ENCODE results near the gene DRC1.
A peak's percentile ranks its signal among the peaks of the same experiment; 100 is the strongest.

The DRC1 gene

GRCh38 chr2:26487192-26487591, 85.5 kb downstream of the DRC1 start:
- FAIRE-seq: no peak
- no peak for DNase-seq (ENCODE audit: insufficient read length, low spot score)
- no peak for TF ChIP-seq POLR2A (IDR thresholded peaks at IDR 0.05; ENCODE audit: low read depth, low read length)

DNA sequence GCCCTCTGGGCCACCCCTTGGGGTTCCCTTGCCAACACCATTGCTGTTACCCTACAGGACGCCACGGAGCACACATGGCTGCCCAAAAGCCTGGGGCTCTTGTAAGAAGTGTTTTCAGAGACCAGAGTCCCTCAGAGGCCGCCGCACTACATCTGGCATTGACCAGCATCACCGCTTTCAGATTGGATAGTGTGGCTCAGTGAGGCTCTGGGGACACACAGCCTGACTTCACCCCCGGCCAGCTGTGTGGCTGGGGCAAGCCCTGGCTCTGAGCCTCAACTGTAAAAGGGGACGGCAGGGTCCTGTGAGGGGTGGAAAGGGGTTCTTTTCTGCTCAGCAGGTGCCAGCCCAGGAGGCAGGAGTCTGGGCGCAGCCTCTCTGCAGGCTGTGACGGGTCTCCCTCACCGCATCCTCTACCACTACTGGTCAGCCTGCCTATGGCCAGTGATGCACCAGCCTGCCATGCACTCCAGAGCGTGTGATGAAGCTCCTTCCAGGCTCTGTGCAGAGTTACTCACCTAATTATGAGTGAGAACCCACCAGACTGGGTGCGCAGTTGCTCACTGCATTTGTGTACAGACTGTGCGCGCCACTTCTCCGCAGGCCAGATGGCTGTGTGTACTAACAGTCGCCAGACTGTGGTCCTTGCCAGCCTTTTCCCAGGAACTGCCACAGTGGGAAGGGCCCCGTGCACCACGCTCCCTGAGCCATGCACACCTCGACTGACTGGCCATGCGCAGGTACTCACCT, 86.9 kb downstream of the DRC1 start:
- TF ChIP-seq POLR2A (IDR thresholded peaks at IDR 0.05; ENCODE audit: low read depth, low read length): no peak
- no peak for DNase-seq (ENCODE audit: insufficient read length, low spot score)
- FAIRE-seq: no peak

DNA sequence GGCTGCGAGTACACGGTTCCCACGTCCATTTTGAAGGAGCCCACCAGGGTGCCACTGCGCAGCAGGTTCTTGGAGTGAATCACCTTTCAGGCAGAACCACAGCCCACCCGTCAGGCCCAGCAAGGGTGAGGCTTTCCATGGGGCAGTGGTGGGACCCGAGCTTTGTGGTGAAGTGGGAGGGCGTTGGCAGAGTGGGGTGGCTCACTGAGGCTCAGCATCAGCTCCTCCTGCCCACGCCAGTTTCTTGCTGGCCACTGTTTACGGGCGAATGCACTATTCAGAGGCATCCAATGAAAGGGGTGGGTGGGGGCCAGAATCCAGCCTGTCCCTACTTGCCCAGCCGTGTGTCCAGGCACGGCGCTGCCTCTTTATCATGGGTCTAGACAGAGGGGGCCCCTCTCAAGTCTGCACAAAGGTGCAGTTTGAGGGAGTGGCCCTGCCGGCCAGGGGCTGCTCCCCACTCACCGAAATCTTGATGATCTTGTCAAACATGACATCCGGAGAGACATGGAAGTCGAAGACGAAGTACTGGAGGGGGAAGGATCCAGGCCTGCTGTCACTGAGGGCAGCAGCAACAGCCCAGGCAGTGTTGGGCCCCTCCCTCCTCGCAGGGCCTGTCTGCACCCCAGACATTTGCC, 87.6 kb downstream of the DRC1 start:
- FAIRE-seq (no peak), DNase-seq (ENCODE audit: insufficient read length, low spot score) (no peak)
- no peak for TF ChIP-seq POLR2A (IDR thresholded peaks at IDR 0.05; ENCODE audit: low read depth, low read length)

- no peak for FAIRE-seq
- no peak for DNase-seq (ENCODE audit: insufficient read length, low spot score)
- no peak for TF ChIP-seq POLR2A (IDR thresholded peaks at IDR 0.05; ENCODE audit: low read depth, low read length)
Measured at GRCh38 chr2:26491563-26492167, 89.9 kb downstream of the DRC1 start.

- DNase-seq (ENCODE audit: insufficient read length, low spot score) (no peak), FAIRE-seq (no peak)
- no peak for TF ChIP-seq POLR2A (IDR thresholded peaks at IDR 0.05; ENCODE audit: low read depth, low read length)
Measured at GRCh38 chr2:26492749-26493515, 91.2 kb downstream of the DRC1 start.

DNA sequence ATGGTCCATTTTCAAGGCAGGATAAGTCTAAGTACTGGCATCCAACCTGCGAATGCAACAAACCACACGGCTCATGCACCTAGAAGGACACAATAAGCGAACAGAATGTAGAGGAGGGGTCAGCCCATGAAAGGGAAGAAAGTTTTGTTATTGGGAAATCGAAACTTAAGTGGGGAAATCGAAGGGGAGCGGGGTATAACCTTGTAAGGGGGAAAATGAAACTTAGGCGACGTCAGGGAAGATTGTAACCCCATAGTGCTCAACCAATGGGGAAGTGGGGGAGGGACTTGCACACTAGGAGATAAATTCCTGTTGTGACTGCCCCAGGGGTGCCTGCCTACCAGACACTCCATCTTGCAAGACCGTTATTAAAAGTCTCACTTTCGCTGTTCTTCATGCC, 91.8 kb downstream of the DRC1 start:
- no peak for FAIRE-seq
- no peak for TF ChIP-seq POLR2A (IDR thresholded peaks at IDR 0.05; ENCODE audit: low read depth, low read length)
- no peak for DNase-seq (ENCODE audit: insufficient read length, low spot score)

- no peak for TF ChIP-seq POLR2A (IDR thresholded peaks at IDR 0.05; ENCODE audit: low read depth, low read length)
- DNase-seq (ENCODE audit: insufficient read length, low spot score) (no peak), FAIRE-seq (no peak)
Measured at GRCh38 chr2:26494199-26494598, 92.5 kb downstream of the DRC1 start.

DNA sequence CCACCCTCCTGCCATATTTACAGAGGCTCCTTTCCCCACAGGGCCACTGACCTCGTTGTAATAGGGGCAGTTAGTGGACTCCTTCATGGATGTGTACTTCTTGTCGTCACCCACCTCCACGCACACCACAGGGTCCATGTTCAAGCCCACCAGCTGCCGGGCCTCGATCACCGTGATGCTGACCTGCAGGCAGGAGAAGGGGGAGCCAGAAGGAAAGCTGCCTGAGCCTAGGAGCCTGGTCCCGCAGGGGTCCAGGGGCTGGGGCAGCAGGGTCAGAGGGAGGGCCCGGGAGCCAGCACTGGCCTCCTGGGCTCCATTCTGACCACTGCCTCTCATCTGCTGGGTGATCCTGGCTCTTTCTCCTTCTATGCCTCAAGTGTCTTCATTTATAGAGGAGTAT, 93.2 kb downstream of the DRC1 start:
- no peak for FAIRE-seq
- TF ChIP-seq POLR2A (IDR thresholded peaks at IDR 0.05; ENCODE audit: low read depth, low read length): no peak

DNA sequence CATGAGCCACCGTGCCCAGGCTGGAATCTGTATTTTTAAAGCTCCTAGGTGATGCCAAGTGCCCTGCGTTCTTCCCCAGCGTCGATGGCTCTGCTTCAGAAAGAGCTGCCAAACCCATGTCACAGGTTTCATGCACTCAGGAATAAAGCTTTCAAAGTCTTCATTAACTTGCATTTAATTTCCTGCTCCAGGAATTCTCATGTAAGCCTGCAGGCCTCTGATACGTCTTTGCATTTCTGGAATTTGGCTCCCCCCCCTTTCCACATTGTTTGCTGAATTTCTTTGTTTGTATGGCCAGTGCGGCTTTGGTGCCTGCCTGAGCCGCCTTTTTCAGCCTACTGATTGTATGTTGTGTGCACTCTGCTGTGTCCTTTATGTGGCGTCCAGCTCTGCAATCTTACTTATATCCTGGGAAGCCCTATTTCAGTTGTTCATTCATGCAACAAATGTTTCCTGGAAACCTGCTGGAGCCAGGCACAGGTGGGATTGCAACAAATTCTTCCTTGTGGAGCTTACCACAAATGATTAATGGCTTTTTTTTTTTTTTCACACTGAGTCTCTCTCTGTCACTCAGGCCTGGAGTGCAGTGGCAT, 94.1 kb downstream of the DRC1 start:
- DNase-seq (ENCODE audit: insufficient read length, low spot score) (no peak), FAIRE-seq (no peak)
- TF ChIP-seq POLR2A (IDR thresholded peaks at IDR 0.05; ENCODE audit: low read depth, low read length): no peak

More for the DNA sequence above, 93.2 kb downstream of the DRC1 start:
- DNase-seq (ENCODE audit: insufficient read length, low spot score): no peak

DNA sequence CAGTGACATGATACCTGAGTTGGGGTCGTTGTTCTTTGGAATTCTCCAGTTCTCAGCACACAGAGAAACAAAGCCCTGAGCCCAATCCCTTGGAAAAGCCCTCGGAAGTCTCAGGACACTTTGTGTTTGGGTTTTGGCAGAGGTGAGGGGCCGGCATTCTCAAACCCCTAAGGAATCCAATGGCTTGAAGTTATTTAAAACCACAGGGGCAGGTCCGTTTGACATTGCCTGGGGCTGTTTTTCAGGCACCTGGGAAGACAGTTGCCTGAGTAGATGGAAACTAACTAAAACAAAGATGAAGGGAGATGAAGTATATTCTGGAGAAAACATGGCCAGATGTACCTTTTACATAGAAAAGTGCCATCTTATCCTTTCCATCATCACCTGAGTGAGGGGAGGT, 98.7 kb downstream of the DRC1 start:
- FAIRE-seq: no peak
- TF ChIP-seq POLR2A (IDR thresholded peaks at IDR 0.05; ENCODE audit: low read depth, low read length): no peak

DNA sequence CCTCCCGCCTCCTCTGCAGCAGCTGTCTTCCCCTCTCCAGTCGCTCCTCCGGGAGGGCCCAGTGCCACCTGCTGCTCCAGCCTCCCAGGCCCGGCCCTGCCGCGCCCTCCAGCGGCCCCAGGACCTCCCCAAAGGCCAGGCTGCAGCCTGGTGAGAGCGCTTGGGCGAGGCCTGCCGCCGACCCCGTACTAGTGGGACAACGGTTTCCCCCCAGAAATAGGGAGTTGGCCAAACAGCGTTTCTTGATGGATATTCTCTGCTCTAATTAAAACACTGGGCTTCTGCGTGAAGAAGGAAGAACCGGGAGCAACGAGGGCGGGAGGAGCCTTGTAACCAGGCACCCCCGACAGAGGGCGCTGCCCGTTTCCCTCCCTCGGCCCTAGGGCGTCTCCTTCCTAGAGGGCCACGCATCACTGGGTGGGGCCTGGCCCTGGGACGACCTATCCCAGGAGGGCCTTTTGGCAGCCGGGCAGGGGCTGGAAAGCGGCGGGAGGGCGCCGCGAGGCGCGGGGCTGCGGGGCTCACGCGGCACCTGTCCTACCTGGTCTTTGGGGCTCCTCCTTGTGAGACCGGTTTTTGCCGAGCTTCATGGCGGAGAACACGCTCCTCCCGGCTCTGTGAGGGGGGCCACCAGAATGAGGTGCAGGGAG, 101.6 kb downstream of the DRC1 start:
- no peak for FAIRE-seq
- DNase-seq (ENCODE audit: insufficient read length, low spot score): peak; percentile 80
- TF ChIP-seq POLR2A (IDR thresholded peaks at IDR 0.05; ENCODE audit: low read depth, low read length): 0 out of 2 replicates have a peak, but pooled peaks have one; percentile 16

More for the DNA sequence above, 98.7 kb downstream of the DRC1 start:
- no peak for DNase-seq (ENCODE audit: insufficient read length, low spot score)

GRCh38 chr2:26504002-26504401, 102.3 kb downstream of the DRC1 start:
- FAIRE-seq: no peak
- TF ChIP-seq POLR2A (IDR thresholded peaks at IDR 0.05; ENCODE audit: low read depth, low read length): no peak
- no peak for DNase-seq (ENCODE audit: insufficient read length, low spot score)

DNA sequence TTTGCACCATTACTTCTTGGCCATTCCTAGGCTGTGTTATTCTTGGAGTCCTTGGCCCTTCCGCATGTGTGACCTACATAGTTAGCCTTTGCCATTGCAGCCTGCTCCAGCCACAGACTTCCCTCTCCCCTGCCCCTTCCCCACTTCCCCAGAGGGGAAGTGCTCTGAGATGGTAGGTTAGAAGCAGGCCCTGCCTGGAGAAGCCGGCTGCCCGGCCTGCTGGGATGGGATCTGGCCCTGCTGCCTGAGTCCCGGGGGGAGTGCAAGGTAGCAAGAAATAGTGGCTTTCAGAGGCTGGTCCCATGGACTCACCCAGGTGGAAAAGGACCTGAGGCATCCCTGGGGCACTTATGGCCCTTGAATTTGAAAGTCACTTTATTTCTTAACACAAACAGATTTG, 104.6 kb downstream of the DRC1 start:
- DNase-seq (ENCODE audit: insufficient read length, low spot score) (no peak), FAIRE-seq (no peak)
- no peak for TF ChIP-seq POLR2A (IDR thresholded peaks at IDR 0.05; ENCODE audit: low read depth, low read length)
